HG02571 (cell line): Measurements from ENCODE around the gene S100A13.
"Not testable (repeated sequence)": the region's sequence is repeated elsewhere in the genome, so short reads cannot be mapped to it uniquely, and the experiment has no call there.

ENCODE experiments used
- ATAC-seq: cut with Tn5 transposase; IDR thresholded peaks from one replicate; pipeline ENCODE4 v1.9.1; 2021; ENCODE audit warnings: mild to moderate bottlenecking, moderate library complexity; ENCODE audit not compliant: unreplicated experiment

The S100A13 gene

GRCh38 chr1:153626904-153627714 lies at the start of gene S100A13:
Gene S100A13 (minus strand): TSS chr1:153627505. CDS start chr1:153626472, 1,033 bp downstream.
- no peak for ATAC-seq

GRCh38 chr1:153673511-153673910 lies 46.2 kb upstream of the S100A13 start:
- ATAC-seq, result no peak

- ATAC-seq, result peak; percentile 16
Observed at GRCh38 chr1:153671628-153672353, 44.5 kb upstream of the S100A13 start.

- peak; percentile 90 for ATAC-seq
Observed at GRCh38 chr1:153670859-153671627, 43.7 kb upstream of the S100A13 start, which contains the start of gene ILF2. Gene ILF2 (minus strand): TSS chr1:153670993. CDS start chr1:153670922, 71 bp downstream.

GRCh38 chr1:153670257-153670858 lies 43.1 kb upstream of the S100A13 start:
- peak; percentile 11 for ATAC-seq

- no peak for ATAC-seq
Observed at GRCh38 chr1:153669606-153670005, 42.3 kb upstream of the S100A13 start.

GRCh38 chr1:153668672-153669071 lies 41.4 kb upstream of the S100A13 start:
- ATAC-seq, result not testable (repeated sequence)

- ATAC-seq, result no peak
Observed at GRCh38 chr1:153667439-153667838, 40.1 kb upstream of the S100A13 start.

GRCh38 chr1:153663211-153663610 lies 35.9 kb upstream of the S100A13 start:
- ATAC-seq, result no peak

- ATAC-seq, result no peak
Observed at GRCh38 chr1:153662269-153662668, 35.0 kb upstream of the S100A13 start.

- ATAC-seq, result no peak
Observed at GRCh38 chr1:153661111-153661708, 33.9 kb upstream of the S100A13 start.

GRCh38 chr1:153659656-153660055 lies 32.4 kb upstream of the S100A13 start:
- ATAC-seq, result no peak

GRCh38 chr1:153659175-153659534 lies 31.9 kb upstream of the S100A13 start:
- ATAC-seq, result no peak

GRCh38 chr1:153658400-153659174 lies 31.3 kb upstream of the S100A13 start, which contains the start of gene SNAPIN:
Gene SNAPIN (plus strand): TSS chr1:153658703. CDS start chr1:153658744, 41 bp downstream.
- ATAC-seq, result peak; percentile 89

GRCh38 chr1:153655333-153655732 lies 28.0 kb upstream of the S100A13 start:
- ATAC-seq, result no peak

GRCh38 chr1:153652805-153653500 lies 25.6 kb upstream of the S100A13 start:
- no peak for ATAC-seq

- no peak for ATAC-seq
Observed at GRCh38 chr1:153651771-153652170, 24.5 kb upstream of the S100A13 start.

- no peak for ATAC-seq
Observed at GRCh38 chr1:153649863-153650235, 22.5 kb upstream of the S100A13 start.
